HG03039 (cell line): Measurements from ENCODE around the gene SOX6.
"Not testable (repeated sequence)": the region's sequence is repeated elsewhere in the genome, so short reads cannot be mapped to it uniquely, and the experiment has no call there.

Source experiments
- ATAC-seq: cut with Tn5 transposase; IDR thresholded peaks from one replicate; pipeline ENCODE4 v1.9.1; 2021; ENCODE audit warnings: mild to moderate bottlenecking, moderate library complexity; ENCODE audit not compliant: unreplicated experiment

SOX6 gene

DNA sequence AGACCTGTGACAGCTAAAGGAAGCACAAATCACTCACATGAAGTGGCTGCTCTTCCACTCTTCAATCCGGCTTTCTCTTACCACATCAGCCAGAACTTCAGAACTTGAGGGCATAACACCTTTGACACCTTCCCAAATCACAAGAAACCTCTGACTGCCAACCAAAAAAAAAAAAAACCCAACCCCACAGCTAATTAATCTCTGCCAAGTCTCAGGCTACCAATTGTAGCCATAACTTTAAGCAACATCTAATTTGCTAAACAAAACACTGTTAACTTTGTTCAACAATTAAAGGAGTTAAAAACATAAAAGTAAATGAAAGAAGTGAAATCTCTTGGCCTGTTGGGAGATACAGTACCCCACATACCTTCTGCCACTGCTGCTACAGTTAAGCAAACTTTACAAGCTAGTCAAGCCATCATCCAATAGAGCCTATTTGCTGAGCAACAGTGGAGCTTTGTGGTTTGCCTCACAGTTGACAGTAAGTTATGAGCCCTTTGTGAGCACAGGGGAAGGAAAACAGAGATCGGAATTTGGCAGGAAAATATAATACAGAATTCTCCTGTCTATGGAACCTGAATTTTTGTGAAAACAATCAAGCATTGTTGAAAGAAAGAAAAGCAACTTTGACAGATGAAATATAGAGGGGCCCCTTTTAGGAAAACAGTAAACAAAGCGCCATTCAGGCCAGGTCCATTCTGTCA, at the start of gene SOX6:
TSS of gene SOX6 (minus strand) at position 490 of the 704 bp plus-strand sequence. CDS start 15,298 bp downstream, outside the sequence.
- no peak for ATAC-seq

DNA sequence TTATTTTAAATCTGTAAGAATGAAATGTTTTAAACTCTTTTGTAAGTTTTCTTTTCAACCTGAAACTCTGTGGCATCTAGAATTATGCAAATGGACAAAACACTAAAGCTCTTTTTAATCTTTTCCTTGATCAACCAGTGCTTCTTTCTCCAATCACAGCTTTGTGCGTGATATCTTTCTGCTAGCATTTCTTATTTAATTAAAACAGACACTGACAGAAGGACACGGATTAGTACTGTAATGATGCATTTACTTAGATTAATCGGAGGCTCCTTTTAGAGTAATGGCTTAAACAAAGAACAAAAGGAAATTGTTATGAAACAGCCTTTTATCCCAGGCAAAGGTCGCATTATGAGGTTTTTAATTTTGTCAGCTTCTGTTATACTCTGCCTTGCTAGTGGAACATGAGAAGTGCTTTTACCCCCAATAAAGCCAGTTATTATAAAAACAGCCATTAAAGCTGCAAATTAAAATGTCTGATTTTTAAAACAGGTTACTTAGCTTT, 48.5 kb upstream of the SOX6 start:
- ATAC-seq = no peak

DNA sequence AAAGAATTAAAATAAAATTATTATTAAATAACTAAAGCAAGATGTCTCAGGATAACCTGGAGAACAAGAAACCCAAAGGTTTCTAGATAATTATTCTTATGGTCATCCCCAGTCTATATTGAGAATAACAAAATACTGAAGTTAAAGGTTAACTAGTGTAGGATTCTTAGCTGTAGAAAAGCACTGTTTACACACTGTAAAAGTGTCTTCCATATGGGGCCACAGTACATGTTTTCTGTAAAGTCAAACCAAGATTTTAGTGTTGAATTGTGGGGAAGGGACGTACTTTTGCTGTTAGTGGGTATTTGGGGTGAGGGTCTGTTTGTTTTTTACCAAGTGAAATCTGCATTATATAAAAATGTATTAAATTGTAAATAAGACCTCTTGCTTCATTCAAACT, 47.5 kb upstream of the SOX6 start:
- ATAC-seq = no peak

- ATAC-seq = no peak
Observed at GRCh38 chr11:16403448-16403803, 47.1 kb upstream of the SOX6 start.

DNA sequence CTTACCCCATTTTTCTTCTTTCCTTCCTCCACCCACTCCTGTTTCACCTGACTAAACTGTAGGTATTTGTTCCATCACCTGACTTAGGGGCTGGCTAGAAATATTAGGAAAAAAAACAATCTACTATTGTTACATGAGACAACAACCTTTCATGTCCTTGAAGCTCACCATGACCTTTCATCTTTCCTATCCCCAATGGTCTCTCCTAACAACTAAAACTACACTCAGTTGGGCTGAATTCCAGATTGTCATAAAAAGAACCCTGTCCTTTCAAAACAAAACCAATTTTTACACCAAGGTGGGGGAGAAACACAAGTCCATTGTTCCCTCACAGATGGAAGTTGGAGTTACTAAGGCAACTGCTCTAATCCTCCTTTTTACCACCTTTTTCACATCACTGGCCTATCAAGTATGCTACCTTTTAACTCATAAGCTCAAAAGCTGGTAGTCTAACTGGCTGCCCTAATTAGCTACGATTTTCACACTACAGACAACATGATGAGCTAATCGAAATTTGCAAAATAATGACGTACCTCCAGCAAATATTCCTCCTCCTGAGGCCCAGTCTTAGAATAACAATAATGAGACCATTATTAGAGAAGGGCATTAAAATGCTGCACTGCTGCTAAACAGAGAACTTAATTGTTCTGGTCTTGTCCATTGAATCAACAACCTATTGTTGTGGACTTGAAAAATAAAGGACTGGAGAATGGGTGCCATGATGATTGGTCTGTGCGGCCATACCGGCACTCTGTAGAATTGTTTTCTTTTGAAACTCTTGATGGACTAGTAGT, 46.5 kb upstream of the SOX6 start:
- no peak for ATAC-seq

GRCh38 chr11:16397390-16397789, 41.0 kb upstream of the SOX6 start:
- ATAC-seq = no peak

- no peak for ATAC-seq
Observed at GRCh38 chr11:16395601-16396000, 39.3 kb upstream of the SOX6 start.

DNA sequence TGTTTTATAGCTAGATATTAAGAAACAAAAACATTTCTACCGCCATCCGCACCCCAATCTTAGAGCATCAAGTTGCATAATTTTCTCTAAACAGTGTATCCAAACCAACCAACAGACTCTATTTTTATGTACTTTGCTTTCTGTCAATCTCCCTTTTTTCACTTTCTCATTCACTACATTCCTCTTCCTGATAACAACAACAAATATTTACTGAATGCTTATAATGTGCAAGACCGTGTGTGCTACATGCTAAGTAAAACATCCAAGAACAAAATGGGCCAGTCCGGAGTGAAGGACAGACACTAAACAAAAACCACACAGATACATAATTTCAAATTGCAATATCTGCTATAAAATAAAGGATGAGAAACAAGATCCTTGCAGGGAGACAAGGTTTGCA, 38.6 kb upstream of the SOX6 start:
- no peak for ATAC-seq

DNA sequence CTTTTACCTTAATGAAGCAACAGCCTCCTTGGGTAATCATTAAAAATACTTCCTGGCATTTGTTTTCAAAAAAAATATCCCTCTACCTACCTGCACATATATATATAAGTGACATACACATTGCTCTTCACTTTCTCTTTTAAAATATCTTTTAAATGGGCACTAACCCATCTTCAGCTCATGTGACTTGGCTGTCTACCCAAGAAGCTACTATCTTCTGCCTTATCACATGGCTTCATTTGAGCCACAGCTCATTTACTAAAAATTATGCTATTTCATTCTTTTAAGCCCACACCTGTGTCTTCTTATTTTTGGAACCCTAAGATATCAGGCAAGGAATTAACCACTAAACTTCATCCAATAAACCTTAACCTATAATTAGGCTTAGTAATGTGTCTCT, 37.0 kb upstream of the SOX6 start:
- no peak for ATAC-seq

DNA sequence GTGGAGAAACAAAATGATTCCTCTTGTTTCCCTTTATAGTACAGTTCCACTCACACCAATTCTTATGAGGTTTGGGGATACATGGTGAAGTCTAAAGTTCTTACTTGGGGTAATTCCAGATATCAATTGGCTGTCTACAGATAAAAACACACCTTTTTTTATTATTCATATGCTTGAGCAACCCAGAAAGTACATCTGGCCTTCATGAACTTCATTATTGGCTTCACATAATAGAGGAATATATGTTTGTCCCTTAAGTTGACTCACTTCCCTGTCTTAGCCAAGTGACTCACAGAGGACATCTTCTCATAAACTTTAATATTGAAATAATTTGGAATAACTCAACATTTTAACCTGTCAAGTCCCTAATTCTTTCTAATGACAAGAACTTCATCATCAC, 36.3 kb upstream of the SOX6 start:
- ATAC-seq = no peak

DNA sequence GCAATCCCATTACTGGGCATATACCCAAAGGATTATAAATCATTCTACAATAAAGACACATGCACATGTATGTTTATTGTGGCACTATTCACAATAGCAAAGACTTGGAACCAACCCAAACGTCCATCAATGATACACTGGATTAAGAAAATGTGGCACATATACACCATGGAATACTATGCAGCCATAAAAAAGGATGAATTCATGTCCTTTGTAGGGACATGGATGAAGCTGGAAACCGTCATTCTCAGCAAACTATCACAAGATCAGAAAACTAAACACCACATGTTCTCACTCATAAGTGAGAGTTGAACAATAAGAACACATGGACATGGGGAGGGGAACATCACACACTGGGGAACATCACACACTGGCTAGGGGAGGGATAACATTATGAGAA, 34.5 kb upstream of the SOX6 start:
- not testable (repeated sequence) for ATAC-seq

DNA sequence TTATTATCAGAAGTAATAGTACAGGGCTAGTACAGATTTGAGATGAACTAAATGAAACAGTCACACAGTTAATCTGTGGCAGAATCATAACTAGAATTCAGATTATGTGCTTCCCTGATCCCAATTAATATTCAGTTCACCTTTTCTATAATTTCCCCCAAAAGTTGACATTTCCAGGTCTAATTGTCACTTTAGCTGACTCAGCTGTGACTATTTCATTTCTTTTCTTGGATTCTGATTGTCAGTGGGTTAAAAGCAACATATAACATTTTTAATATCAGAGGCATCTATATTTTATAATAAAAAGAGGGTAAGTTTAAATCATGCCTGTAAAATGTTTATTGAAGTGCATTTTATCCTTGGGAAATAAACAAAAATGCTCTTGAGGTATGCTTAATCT, 28.8 kb upstream of the SOX6 start:
- no peak for ATAC-seq

- no peak for ATAC-seq
Observed at GRCh38 chr11:16382638-16383380, 26.5 kb upstream of the SOX6 start.

GRCh38 chr11:16382186-16382585, 25.8 kb upstream of the SOX6 start:
- ATAC-seq = no peak

GRCh38 chr11:16380941-16381568, 24.7 kb upstream of the SOX6 start:
- no peak for ATAC-seq

DNA sequence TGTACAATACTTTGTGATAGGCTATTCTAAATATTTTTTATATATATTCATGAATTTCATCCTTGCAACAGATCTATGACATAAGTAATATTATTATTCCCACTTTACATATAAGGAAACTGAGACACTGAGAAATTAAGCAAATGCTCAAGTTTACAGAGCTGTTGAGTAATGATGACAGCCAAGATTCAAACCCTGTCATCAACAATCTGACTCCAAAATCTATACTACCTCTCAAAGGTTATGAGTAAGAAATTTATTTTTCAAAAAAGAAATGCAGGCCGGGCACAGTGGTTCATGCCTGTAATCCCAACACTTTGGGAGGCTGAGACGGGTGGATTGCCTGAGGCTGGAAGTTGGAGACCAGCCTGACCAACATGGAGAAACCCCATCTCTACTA, 22.6 kb upstream of the SOX6 start:
- no peak for ATAC-seq

- no peak for ATAC-seq
Observed at GRCh38 chr11:16377746-16378145, 21.4 kb upstream of the SOX6 start.

GRCh38 chr11:16375664-16376063, 19.3 kb upstream of the SOX6 start:
- ATAC-seq = not testable (repeated sequence)

DNA sequence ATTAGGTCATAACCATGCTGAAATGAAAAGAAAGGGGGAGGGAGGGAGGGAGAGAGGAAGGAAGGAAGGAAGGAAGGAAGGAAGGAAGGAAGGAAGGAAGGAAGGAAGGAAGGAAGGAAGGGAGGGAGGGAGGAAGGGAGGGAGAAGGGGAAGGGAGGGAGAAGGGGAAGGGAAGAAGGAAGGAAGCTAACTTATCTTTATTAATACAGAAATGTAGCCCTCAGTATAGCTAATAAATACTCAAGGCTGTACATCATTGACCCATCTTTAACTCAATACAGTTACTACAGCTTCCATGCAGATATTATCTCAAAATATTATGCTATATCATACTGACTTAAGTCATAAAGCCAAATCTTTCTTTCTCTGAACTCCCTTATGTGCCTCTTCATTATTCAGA, 17.4 kb upstream of the SOX6 start:
- ATAC-seq = no peak

DNA sequence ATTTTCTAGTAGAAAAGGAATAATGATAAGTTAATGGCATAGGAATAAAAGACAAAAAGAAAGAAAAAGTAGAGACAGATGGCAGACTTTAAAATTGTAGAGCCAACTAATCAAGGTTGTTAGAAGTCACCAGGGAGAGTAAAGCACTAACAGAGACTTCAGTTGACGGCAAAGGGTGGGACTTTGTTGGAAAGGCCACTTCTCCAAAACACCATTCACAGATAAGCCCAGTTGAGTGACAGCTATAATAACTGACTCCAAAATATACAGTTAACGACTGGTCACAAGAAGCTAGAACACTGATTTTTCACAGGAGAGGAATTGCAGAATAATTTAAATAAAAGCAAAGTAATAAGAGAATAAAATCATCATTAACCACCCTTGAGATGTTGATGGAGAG, 16.0 kb upstream of the SOX6 start:
- ATAC-seq = no peak

- no peak for ATAC-seq
Observed at GRCh38 chr11:16367252-16367651, 10.9 kb upstream of the SOX6 start.
